ENCODE measurements around the gene FAU.

Gene FAU

DNA sequence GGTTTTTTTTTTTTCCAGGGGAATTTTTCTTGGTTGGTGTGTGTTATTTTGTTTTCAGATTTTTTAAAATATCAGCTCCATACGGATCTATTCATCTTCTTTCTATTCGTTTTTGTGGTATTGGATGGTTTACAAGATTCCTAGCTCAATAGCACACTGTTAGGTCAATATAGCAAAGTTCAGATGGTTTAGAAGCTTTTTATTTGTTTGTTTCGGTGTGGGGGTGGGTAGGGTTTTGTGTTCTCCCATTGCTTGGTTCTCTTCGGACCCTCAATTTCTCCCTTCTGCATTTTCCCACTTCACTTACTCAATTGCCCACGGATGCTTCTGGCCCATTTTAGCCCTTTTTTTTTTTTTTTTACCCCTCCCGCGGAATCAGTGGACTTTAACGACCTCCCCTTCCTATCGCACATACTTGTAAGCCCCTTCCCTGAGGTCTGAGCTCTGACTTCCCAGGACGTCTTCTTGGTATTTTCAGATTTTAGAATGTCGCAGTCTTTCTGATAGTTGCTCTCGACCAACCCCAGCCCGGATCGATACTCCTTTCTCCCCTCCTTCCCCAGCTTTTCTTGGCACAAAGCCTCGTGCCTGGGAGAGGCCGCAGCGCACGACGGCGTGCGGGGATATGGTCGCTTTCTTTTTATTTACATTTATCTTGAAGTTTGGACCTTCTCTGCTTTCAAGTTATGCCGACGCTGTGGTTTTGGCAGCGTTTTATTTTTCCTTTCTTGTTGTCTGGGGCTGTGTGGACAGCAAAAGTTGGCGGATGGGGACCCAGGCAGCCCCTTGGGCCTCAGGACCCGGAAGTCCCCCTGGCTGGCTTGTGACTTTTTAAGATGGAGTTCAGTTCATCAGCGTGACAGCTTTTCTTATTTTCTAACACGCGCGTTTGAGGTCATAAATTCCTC lies 43.7 kb upstream of the FAU start:
- Histone ChIP-seq H3K18ac (ENCODE audit: low read length) (no peak overlapping the region), H3K23ac (ENCODE audit: low read length) (no peak overlapping the region), H3K4me1 (ENCODE audit: control insufficient read depth, low read depth, low read length) (no peaks in the 10 kb centered on the region), H3K56ac (ENCODE audit: low read length) (peak overlapping the region; percentile 30), H3K9ac (ENCODE audit: low read length) (no peak overlapping the region), H3K27me3 (ENCODE audit: insufficient read depth, low read length, poor library complexity) (no peaks in the 10 kb centered on the region), H4K5ac (ENCODE audit: low read length) (no peak overlapping the region), H3K27ac (ENCODE audit: low read depth, low read length) (no peak overlapping the region), H3K79me2 (ENCODE audit: control insufficient read depth, insufficient read depth, low read length) (no peaks in the 10 kb centered on the region), H2BK15ac (replicated peaks; ENCODE audit: low read depth) (no peak overlapping the region), H2BK120ac (ENCODE audit: low read depth, low read length) (no peak overlapping the region), H3K79me1 (ENCODE audit: low read length) (no peaks in the 10 kb centered on the region), H4K8ac (ENCODE audit: low read depth, low read length) (peak overlapping the region; percentile 39), H3K4me2 (ENCODE audit: low read length) (no peak overlapping the region), H2AK5ac (ENCODE audit: low read length) (no peak overlapping the region), H3K4me3 (ENCODE audit: low read length) (no peak overlapping the region), H3K36me3 (ENCODE audit: control insufficient read depth, insufficient read depth, low read length) (no peaks in the 10 kb centered on the region), H2BK5ac (ENCODE audit: low read length) (no peak overlapping the region), H3K4ac (ENCODE audit: low read depth, low read length) (no peak overlapping the region)
- no peak for DNase-seq
- no CpG with 5 or more reads among the region's 31 CpGs for WGBS (ENCODE audit: extremely low coverage, insufficient coverage, low lambda C conversion rate)

DNA sequence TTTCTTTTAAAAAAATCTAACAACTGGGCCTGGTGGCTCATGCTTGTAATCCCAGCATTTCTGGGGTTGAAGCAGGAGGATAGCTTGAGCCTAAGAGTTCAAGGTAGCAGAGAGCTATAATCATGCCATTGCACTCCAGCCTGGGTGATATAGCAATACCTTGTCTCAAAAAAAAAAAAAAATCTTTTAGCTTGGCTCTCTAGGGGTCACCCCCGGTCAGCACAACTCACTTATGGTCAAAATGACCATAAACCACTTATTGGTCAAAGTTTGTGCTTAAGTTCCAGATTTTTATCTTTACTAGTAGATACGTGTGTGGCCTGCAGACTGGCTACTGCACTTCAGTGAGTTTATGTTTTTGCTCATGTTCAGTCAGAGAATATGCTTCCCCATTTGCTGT lies 41.8 kb upstream of the FAU start:
- Histone ChIP-seq H3K36me3 (ENCODE audit: control insufficient read depth, insufficient read depth, low read length) (no peaks in the 10 kb centered on the region), H3K27me3 (ENCODE audit: insufficient read depth, low read length, poor library complexity) (no peaks in the 10 kb centered on the region), H3K4ac (ENCODE audit: low read depth, low read length) (no peak overlapping the region), H3K79me1 (ENCODE audit: low read length) (no peaks in the 10 kb centered on the region), H3K18ac (ENCODE audit: low read length) (no peak overlapping the region), H4K8ac (ENCODE audit: low read depth, low read length) (no peak overlapping the region), H3K23ac (ENCODE audit: low read length) (no peak overlapping the region), H3K56ac (ENCODE audit: low read length) (no peak overlapping the region), H3K4me1 (ENCODE audit: control insufficient read depth, low read depth, low read length) (no peaks in the 10 kb centered on the region), H2BK15ac (replicated peaks; ENCODE audit: low read depth) (no peak overlapping the region), H4K5ac (ENCODE audit: low read length) (no peak overlapping the region), H3K79me2 (ENCODE audit: control insufficient read depth, insufficient read depth, low read length) (no peaks in the 10 kb centered on the region), H3K4me3 (ENCODE audit: low read length) (no peak overlapping the region), H2BK5ac (ENCODE audit: low read length) (no peak overlapping the region), H2AK5ac (ENCODE audit: low read length) (no peak overlapping the region), H3K4me2 (ENCODE audit: low read length) (no peak overlapping the region), H3K9ac (ENCODE audit: low read length) (no peak overlapping the region), H3K27ac (ENCODE audit: low read depth, low read length) (no peak overlapping the region), H2BK120ac (ENCODE audit: low read depth, low read length) (no peak overlapping the region)
- no peak for DNase-seq
- no CpG with 5 or more reads among the region's 2 CpGs for WGBS (ENCODE audit: extremely low coverage, insufficient coverage, low lambda C conversion rate)

DNA sequence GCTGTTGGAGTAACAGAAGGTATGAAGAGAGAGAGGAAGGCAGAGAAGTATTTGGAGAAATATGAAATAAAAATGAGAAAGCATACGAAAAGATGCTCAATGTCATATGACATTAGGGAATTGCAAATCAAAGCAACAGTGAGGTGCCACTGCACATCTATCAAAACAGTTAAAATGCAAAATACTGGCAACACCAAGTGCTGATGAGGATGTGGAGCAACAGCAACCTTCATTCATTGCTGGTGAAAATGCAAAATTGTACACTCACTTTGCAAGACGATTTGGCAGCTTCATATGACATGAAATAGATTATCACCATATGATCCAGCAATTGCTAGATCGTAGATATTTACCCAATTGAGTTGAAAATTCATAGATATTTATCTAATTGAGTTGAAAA lies 38.7 kb upstream of the FAU start:
- H3K4me2 ChIP-seq (ENCODE audit: low read length): no peak overlapping the region
- no peak overlapping the region for H4K8ac ChIP-seq (ENCODE audit: low read depth, low read length)
- H2AK5ac ChIP-seq (ENCODE audit: low read length): no peak overlapping the region
- no CpG with 5 or more reads among the region's 3 CpGs for WGBS (ENCODE audit: extremely low coverage, insufficient coverage, low lambda C conversion rate)
- H3K23ac ChIP-seq (ENCODE audit: low read length): no peak overlapping the region
- no peak overlapping the region for H2BK120ac ChIP-seq (ENCODE audit: low read depth, low read length)
- no peak overlapping the region for H3K4ac ChIP-seq (ENCODE audit: low read depth, low read length)
- no peak overlapping the region for H3K18ac ChIP-seq (ENCODE audit: low read length)
- H3K36me3 ChIP-seq (ENCODE audit: control insufficient read depth, insufficient read depth, low read length): no peaks in the 10 kb centered on the region
- H3K79me1 ChIP-seq (ENCODE audit: low read length): no peaks in the 10 kb centered on the region
- H3K9ac ChIP-seq (ENCODE audit: low read length): no peak overlapping the region
- DNase-seq: no peak
- no peaks in the 10 kb centered on the region for H3K27me3 ChIP-seq (ENCODE audit: insufficient read depth, low read length, poor library complexity)
- H3K4me3 ChIP-seq (ENCODE audit: low read length): no peak overlapping the region
- H4K5ac ChIP-seq (ENCODE audit: low read length): no peak overlapping the region
- H3K4me1 ChIP-seq (ENCODE audit: control insufficient read depth, low read depth, low read length): no peaks in the 10 kb centered on the region
- H3K27ac ChIP-seq (ENCODE audit: low read depth, low read length): no peak overlapping the region
- H3K56ac ChIP-seq (ENCODE audit: low read length): no peak overlapping the region
- no peak overlapping the region for H2BK15ac ChIP-seq (replicated peaks; ENCODE audit: low read depth)
- H3K79me2 ChIP-seq (ENCODE audit: control insufficient read depth, insufficient read depth, low read length): no peaks in the 10 kb centered on the region
- H2BK5ac ChIP-seq (ENCODE audit: low read length): no peak overlapping the region

- whole genome bisulfite sequencing (ENCODE audit: extremely low coverage, insufficient coverage, low lambda C conversion rate): no CpG with 5 or more reads among the region's 5 CpGs
- no peak for DNase-seq
- Histone ChIP-seq H2BK5ac (ENCODE audit: low read length) (no peak overlapping the region), H3K27ac (ENCODE audit: low read depth, low read length) (no peak overlapping the region), H3K36me3 (ENCODE audit: control insufficient read depth, insufficient read depth, low read length) (no peaks in the 10 kb centered on the region), H3K79me1 (ENCODE audit: low read length) (no peaks in the 10 kb centered on the region), H3K4ac (ENCODE audit: low read depth, low read length) (no peak overlapping the region), H2BK120ac (ENCODE audit: low read depth, low read length) (no peak overlapping the region), H3K56ac (ENCODE audit: low read length) (no peak overlapping the region), H4K5ac (ENCODE audit: low read length) (no peak overlapping the region), H2AK5ac (ENCODE audit: low read length) (no peak overlapping the region), H3K79me2 (ENCODE audit: control insufficient read depth, insufficient read depth, low read length) (no peaks in the 10 kb centered on the region), H3K4me2 (ENCODE audit: low read length) (no peak overlapping the region), H3K4me1 (ENCODE audit: control insufficient read depth, low read depth, low read length) (no peaks in the 10 kb centered on the region), H3K23ac (ENCODE audit: low read length) (no peak overlapping the region), H2BK15ac (replicated peaks; ENCODE audit: low read depth) (no peak overlapping the region), H3K27me3 (ENCODE audit: insufficient read depth, low read length, poor library complexity) (no peaks in the 10 kb centered on the region), H4K8ac (ENCODE audit: low read depth, low read length) (no peak overlapping the region), H3K9ac (ENCODE audit: low read length) (no peak overlapping the region), H3K4me3 (ENCODE audit: low read length) (no peak overlapping the region), H3K18ac (ENCODE audit: low read length) (no peak overlapping the region)
These were observed 37.1 kb upstream of the FAU start for GRCh38 chr11:65159012-65159411.

GRCh38 chr11:65157336-65157735 lies 35.4 kb upstream of the FAU start:
- Histone ChIP-seq H3K9ac (ENCODE audit: low read length) (no peak overlapping the region), H3K27ac (ENCODE audit: low read depth, low read length) (no peak overlapping the region), H3K79me1 (ENCODE audit: low read length) (no peaks in the 10 kb centered on the region), H3K4ac (ENCODE audit: low read depth, low read length) (no peak overlapping the region), H3K18ac (ENCODE audit: low read length) (no peak overlapping the region), H3K23ac (ENCODE audit: low read length) (no peak overlapping the region), H3K4me1 (ENCODE audit: control insufficient read depth, low read depth, low read length) (no peaks in the 10 kb centered on the region), H3K4me3 (ENCODE audit: low read length) (no peak overlapping the region), H2BK5ac (ENCODE audit: low read length) (no peak overlapping the region), H2AK5ac (ENCODE audit: low read length) (no peak overlapping the region), H3K27me3 (ENCODE audit: insufficient read depth, low read length, poor library complexity) (no peaks in the 10 kb centered on the region), H4K5ac (ENCODE audit: low read length) (no peak overlapping the region), H3K79me2 (ENCODE audit: control insufficient read depth, insufficient read depth, low read length) (no peaks in the 10 kb centered on the region), H2BK120ac (ENCODE audit: low read depth, low read length) (no peak overlapping the region), H3K36me3 (ENCODE audit: control insufficient read depth, insufficient read depth, low read length) (no peaks in the 10 kb centered on the region), H4K8ac (ENCODE audit: low read depth, low read length) (no peak overlapping the region), H2BK15ac (replicated peaks; ENCODE audit: low read depth) (no peak overlapping the region), H3K56ac (ENCODE audit: low read length) (no peak overlapping the region), H3K4me2 (ENCODE audit: low read length) (no peak overlapping the region)
- WGBS (ENCODE audit: extremely low coverage, insufficient coverage, low lambda C conversion rate): no CpG with 5 or more reads among the region's 3 CpGs
- DNase-seq: no peak

DNA sequence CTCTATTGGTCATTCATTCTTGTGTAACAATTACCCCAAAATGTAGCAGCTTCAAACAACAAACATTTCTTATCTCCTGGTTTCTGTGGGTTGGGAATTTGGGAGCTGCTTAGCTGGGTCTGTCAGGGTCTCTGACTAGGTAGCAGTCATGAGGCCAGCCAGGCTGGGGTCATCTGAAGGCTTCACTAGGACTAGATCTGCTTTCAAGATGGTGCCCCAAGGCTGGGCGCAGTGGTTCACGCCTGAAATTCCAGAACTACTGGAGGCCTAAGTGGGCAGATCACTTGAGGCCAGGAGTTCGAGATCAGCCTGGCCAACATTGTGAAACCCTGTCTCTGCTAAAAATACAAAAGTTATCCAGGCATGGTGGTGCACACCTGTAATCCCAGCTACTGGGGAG lies 35.0 kb upstream of the FAU start:
- DNase-seq: no peak
- no peak overlapping the region for H3K27ac ChIP-seq (ENCODE audit: low read depth, low read length)
- no peak overlapping the region for H4K5ac ChIP-seq (ENCODE audit: low read length)
- H3K36me3 ChIP-seq (ENCODE audit: control insufficient read depth, insufficient read depth, low read length): no peaks in the 10 kb centered on the region
- H3K56ac ChIP-seq (ENCODE audit: low read length): no peak overlapping the region
- H3K4ac ChIP-seq (ENCODE audit: low read depth, low read length): no peak overlapping the region
- no peak overlapping the region for H2BK120ac ChIP-seq (ENCODE audit: low read depth, low read length)
- no peak overlapping the region for H2AK5ac ChIP-seq (ENCODE audit: low read length)
- no peak overlapping the region for H3K4me2 ChIP-seq (ENCODE audit: low read length)
- no peak overlapping the region for H2BK15ac ChIP-seq (replicated peaks; ENCODE audit: low read depth)
- no peak overlapping the region for H3K18ac ChIP-seq (ENCODE audit: low read length)
- no peaks in the 10 kb centered on the region for H3K79me2 ChIP-seq (ENCODE audit: control insufficient read depth, insufficient read depth, low read length)
- no peaks in the 10 kb centered on the region for H3K4me1 ChIP-seq (ENCODE audit: control insufficient read depth, low read depth, low read length)
- no CpG with 5 or more reads among the region's 3 CpGs for WGBS (ENCODE audit: extremely low coverage, insufficient coverage, low lambda C conversion rate)
- no peak overlapping the region for H3K23ac ChIP-seq (ENCODE audit: low read length)
- H4K8ac ChIP-seq (ENCODE audit: low read depth, low read length): no peak overlapping the region
- H3K9ac ChIP-seq (ENCODE audit: low read length): no peak overlapping the region
- H3K27me3 ChIP-seq (ENCODE audit: insufficient read depth, low read length, poor library complexity): no peaks in the 10 kb centered on the region
- H2BK5ac ChIP-seq (ENCODE audit: low read length): no peak overlapping the region
- H3K4me3 ChIP-seq (ENCODE audit: low read length): no peak overlapping the region
- no peaks in the 10 kb centered on the region for H3K79me1 ChIP-seq (ENCODE audit: low read length)

All from mesendoderm (in vitro differentiated cells).